Liver (tissue), 3 donors: Measurements from ENCODE around the gene ANO10.

ENCODE experiments used
- JUND ChIP-seq, 2 donors: IDR thresholded peaks; 2 replicates each; pipeline ENCODE4 v1.6.1; 2016; ENCODE audit warnings: antibody characterized with exemption in 2 of 2
- NR2F2 ChIP-seq: IDR thresholded peaks from 2 replicates; pipeline ENCODE4 v1.6.1; 2016; ENCODE audit warnings: antibody characterized with exemption
- RAD21 ChIP-seq, 2 donors: IDR thresholded peaks; 2 replicates each; pipeline ENCODE4 v1.6.1; 2016; ENCODE audit warnings: antibody characterized with exemption in 2 of 2, mild to moderate bottlenecking in 2 of 2
- RXRA ChIP-seq, 2 donors: IDR thresholded peaks; 2 replicates each; pipeline ENCODE4 v1.6.1; 2017 to 2018; ENCODE audit warnings: antibody characterized with exemption in 2 of 2, mild to moderate bottlenecking in 1 of 2
- TF ChIP-seq, protein P1 (sequence below): IDR thresholded peaks from 2 replicates; pipeline ENCODE4 v1.6.1; 2016; ENCODE audit warnings: antibody characterized with exemption
- TF ChIP-seq, protein P2 (sequence below): fragments of 150-350 bp; IDR thresholded peaks from 2 replicates; pipeline ENCODE4 v1.5.1; 2017; ENCODE audit warnings: improper control_type of control experiment, low read depth, low read length; ENCODE audit not compliant: missing input control
- TF ChIP-seq, protein P3 (sequence below): IDR thresholded peaks from 2 replicates; pipeline ENCODE4 v1.6.1; 2016; ENCODE audit warnings: antibody characterized with exemption, mild to moderate bottlenecking
- donor health status: healthy.
- donor health status: healthy.

DNA sequence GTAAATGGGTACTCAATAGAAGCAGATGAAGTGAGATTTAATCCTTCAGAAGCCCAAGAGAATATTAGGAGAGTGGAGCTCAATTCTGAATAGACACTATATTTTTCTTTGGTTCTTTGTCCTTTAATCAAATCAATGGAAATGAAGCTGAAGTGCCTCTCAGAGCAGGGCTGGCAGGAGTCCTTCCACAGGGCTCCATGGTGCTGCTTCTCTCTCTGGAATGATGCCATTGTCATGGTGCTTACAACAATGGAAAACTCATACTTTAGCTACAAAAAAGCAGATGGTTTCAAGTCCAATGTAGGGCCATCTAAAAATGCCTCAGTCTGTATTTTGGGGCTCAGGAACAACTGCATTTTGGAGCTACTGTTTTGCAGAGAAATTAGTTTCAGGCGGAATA lies 210.4 kb downstream of the ANO10 start:
- TF ChIP-seq RAD21 (IDR thresholded peaks at IDR 0.05) (no peak), RXRA (IDR thresholded peaks at IDR 0.05) (no peak), JUND (IDR thresholded peaks at IDR 0.05) (no peak), NR2F2 (no peak)
- TF ChIP-seq, protein P1, sequence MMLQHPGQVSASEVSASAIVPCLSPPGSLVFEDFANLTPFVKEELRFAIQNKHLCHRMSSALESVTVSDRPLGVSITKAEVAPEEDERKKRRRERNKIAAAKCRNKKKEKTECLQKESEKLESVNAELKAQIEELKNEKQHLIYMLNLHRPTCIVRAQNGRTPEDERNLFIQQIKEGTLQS, result no peak
- TF ChIP-seq, protein P2, sequence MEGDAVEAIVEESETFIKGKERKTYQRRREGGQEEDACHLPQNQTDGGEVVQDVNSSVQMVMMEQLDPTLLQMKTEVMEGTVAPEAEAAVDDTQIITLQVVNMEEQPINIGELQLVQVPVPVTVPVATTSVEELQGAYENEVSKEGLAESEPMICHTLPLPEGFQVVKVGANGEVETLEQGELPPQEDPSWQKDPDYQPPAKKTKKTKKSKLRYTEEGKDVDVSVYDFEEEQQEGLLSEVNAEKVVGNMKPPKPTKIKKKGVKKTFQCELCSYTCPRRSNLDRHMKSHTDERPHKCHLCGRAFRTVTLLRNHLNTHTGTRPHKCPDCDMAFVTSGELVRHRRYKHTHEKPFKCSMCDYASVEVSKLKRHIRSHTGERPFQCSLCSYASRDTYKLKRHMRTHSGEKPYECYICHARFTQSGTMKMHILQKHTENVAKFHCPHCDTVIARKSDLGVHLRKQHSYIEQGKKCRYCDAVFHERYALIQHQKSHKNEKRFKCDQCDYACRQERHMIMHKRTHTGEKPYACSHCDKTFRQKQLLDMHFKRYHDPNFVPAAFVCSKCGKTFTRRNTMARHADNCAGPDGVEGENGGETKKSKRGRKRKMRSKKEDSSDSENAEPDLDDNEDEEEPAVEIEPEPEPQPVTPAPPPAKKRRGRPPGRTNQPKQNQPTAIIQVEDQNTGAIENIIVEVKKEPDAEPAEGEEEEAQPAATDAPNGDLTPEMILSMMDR, result no peak
- TF ChIP-seq, protein P3, sequence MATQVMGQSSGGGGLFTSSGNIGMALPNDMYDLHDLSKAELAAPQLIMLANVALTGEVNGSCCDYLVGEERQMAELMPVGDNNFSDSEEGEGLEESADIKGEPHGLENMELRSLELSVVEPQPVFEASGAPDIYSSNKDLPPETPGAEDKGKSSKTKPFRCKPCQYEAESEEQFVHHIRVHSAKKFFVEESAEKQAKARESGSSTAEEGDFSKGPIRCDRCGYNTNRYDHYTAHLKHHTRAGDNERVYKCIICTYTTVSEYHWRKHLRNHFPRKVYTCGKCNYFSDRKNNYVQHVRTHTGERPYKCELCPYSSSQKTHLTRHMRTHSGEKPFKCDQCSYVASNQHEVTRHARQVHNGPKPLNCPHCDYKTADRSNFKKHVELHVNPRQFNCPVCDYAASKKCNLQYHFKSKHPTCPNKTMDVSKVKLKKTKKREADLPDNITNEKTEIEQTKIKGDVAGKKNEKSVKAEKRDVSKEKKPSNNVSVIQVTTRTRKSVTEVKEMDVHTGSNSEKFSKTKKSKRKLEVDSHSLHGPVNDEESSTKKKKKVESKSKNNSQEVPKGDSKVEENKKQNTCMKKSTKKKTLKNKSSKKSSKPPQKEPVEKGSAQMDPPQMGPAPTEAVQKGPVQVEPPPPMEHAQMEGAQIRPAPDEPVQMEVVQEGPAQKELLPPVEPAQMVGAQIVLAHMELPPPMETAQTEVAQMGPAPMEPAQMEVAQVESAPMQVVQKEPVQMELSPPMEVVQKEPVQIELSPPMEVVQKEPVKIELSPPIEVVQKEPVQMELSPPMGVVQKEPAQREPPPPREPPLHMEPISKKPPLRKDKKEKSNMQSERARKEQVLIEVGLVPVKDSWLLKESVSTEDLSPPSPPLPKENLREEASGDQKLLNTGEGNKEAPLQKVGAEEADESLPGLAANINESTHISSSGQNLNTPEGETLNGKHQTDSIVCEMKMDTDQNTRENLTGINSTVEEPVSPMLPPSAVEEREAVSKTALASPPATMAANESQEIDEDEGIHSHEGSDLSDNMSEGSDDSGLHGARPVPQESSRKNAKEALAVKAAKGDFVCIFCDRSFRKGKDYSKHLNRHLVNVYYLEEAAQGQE, result no peak
